ENCODE data around the gene TSHZ2. TPM values are rescaled to one million over a fixed set of nuclear protein-coding genes. Genes with fewer than 3 reads are reported as not detected.

The TSHZ2 gene
- total RNA-seq, 1 donor, result 3.6 TPM

- Histone ChIP-seq H3K27me3 (ENCODE audit: insufficient read depth, low read length) (no peaks in the 10 kb centered on the region), H3K4me2 (ENCODE audit: insufficient read depth, low read length) (no peak overlapping the region), H2AFZ (ENCODE audit: low read length) (no peak overlapping the region), H3K4me3 (ENCODE audit: insufficient read depth, low read length) (no peak overlapping the region), H3K4me1 (ENCODE audit: insufficient read depth, low read length) (no peaks in the 10 kb centered on the region), H3K27ac (ENCODE audit: low read depth, low read length) (no peak overlapping the region), H3K9me3 (ENCODE audit: low read depth, low read length) (no peaks in the 10 kb centered on the region), H3K79me2 (ENCODE audit: insufficient read depth, low read length) (no peaks in the 10 kb centered on the region), H4K20me1 (ENCODE audit: insufficient read depth, low read length) (no peaks in the 10 kb centered on the region), H3K36me3 (ENCODE audit: insufficient read depth, low read length) (no peaks in the 10 kb centered on the region)
- TF ChIP-seq CTCF (IDR thresholded peaks at IDR 0.05; ENCODE audit: extremely low read depth, low read depth, low read length), result no peak
- no peak for DNase-seq (ENCODE audit: insufficient read length, low spot score, missing footprints)
Measured at GRCh38 chr20:53349730-53350129, 377.6 kb downstream of the TSHZ2 start.

GRCh38 chr20:53352727-53353440, 380.7 kb downstream of the TSHZ2 start:
- Histone ChIP-seq H3K79me2 (ENCODE audit: insufficient read depth, low read length) (no peaks in the 10 kb centered on the region), H4K20me1 (ENCODE audit: insufficient read depth, low read length) (no peaks in the 10 kb centered on the region), H3K27ac (ENCODE audit: low read depth, low read length) (no peak overlapping the region), H3K27me3 (ENCODE audit: insufficient read depth, low read length) (no peaks in the 10 kb centered on the region), H2AFZ (ENCODE audit: low read length) (no peak overlapping the region), H3K36me3 (ENCODE audit: insufficient read depth, low read length) (no peaks in the 10 kb centered on the region), H3K9me3 (ENCODE audit: low read depth, low read length) (peaks cover 3% of the 10 kb centered on the region), H3K4me1 (ENCODE audit: insufficient read depth, low read length) (no peaks in the 10 kb centered on the region), H3K4me2 (ENCODE audit: insufficient read depth, low read length) (no peak overlapping the region), H3K4me3 (ENCODE audit: insufficient read depth, low read length) (no peak overlapping the region)
- no peak for TF ChIP-seq CTCF (IDR thresholded peaks at IDR 0.05; ENCODE audit: extremely low read depth, low read depth, low read length)
- DNase-seq (ENCODE audit: insufficient read length, low spot score, missing footprints), result no peak

GRCh38 chr20:53354314-53354713, 382.2 kb downstream of the TSHZ2 start:
- no peak for TF ChIP-seq CTCF (IDR thresholded peaks at IDR 0.05; ENCODE audit: extremely low read depth, low read depth, low read length)
- Histone ChIP-seq H3K4me3 (ENCODE audit: insufficient read depth, low read length) (no peak overlapping the region), H3K79me2 (ENCODE audit: insufficient read depth, low read length) (no peaks in the 10 kb centered on the region), H3K27me3 (ENCODE audit: insufficient read depth, low read length) (no peaks in the 10 kb centered on the region), H3K27ac (ENCODE audit: low read depth, low read length) (no peak overlapping the region), H3K36me3 (ENCODE audit: insufficient read depth, low read length) (no peaks in the 10 kb centered on the region), H3K9me3 (ENCODE audit: low read depth, low read length) (peaks cover 3% of the 10 kb centered on the region), H2AFZ (ENCODE audit: low read length) (no peak overlapping the region), H3K4me1 (ENCODE audit: insufficient read depth, low read length) (no peaks in the 10 kb centered on the region), H4K20me1 (ENCODE audit: insufficient read depth, low read length) (no peaks in the 10 kb centered on the region), H3K4me2 (ENCODE audit: insufficient read depth, low read length) (no peak overlapping the region)
- DNase-seq (ENCODE audit: insufficient read length, low spot score, missing footprints), result no peak

- H2AFZ ChIP-seq (ENCODE audit: low read length), result no peak overlapping the region
Measured at GRCh38 chr20:53355790-53356189, 383.6 kb downstream of the TSHZ2 start.

More at GRCh38 chr20:53355790-53356189, 383.6 kb downstream of the TSHZ2 start:
- no peak for TF ChIP-seq CTCF (IDR thresholded peaks at IDR 0.05; ENCODE audit: extremely low read depth, low read depth, low read length)
- no peak for DNase-seq (ENCODE audit: insufficient read length, low spot score, missing footprints)
- no peaks in the 10 kb centered on the region for H3K36me3 ChIP-seq (ENCODE audit: insufficient read depth, low read length)
- H3K27me3 ChIP-seq (ENCODE audit: insufficient read depth, low read length), result no peaks in the 10 kb centered on the region
- no peak overlapping the region for H3K4me3 ChIP-seq (ENCODE audit: insufficient read depth, low read length)
- peaks cover 3% of the 10 kb centered on the region for H3K9me3 ChIP-seq (ENCODE audit: low read depth, low read length)
- no peaks in the 10 kb centered on the region for H4K20me1 ChIP-seq (ENCODE audit: insufficient read depth, low read length)
- H3K79me2 ChIP-seq (ENCODE audit: insufficient read depth, low read length), result no peaks in the 10 kb centered on the region
- no peaks in the 10 kb centered on the region for H3K4me1 ChIP-seq (ENCODE audit: insufficient read depth, low read length)
- H3K27ac ChIP-seq (ENCODE audit: low read depth, low read length), result no peak overlapping the region
- no peak overlapping the region for H3K4me2 ChIP-seq (ENCODE audit: insufficient read depth, low read length)
